Endothelial cell of umbilical vein (primary cell): Measurements from ENCODE around the gene PRDM1. TPM values are rescaled to one million over a fixed set of nuclear protein-coding genes. Genes with fewer than 3 reads are reported as not detected.

ENCODE experiments used
- BruUV-seq: library from RNA; stranded (reverse); fragments of 400-500 nt; replicated peaks from 2 replicates; lab custom pipeline; 2021; lab: Mats Ljungman, UMichigan
- CTCF ChIA-PET: fragments of 300-600, 350-600 bp; sonication (Branson Sonifier 250); formaldehyde crosslinking; loops from one replicate; lab custom pipeline; 2021; ENCODE audit warnings: antibody characterized with exemption, inconsistent platforms; lab: Charles Lee
- POLR2A ChIA-PET: fragments of 300-600, 350-600 bp; sonication (Branson Sonifier 250); formaldehyde crosslinking; loops from one replicate; lab custom pipeline; 2021; ENCODE audit warnings: antibody characterized with exemption, inconsistent platforms; lab: Charles Lee
- DNase-seq: peaks from one replicate; pipeline ENCODE4 v3.0.0-alpha.2; 2011; ENCODE audit warnings: low read depth, low spot score
- FAIRE-seq: peaks from 2 replicates; lab custom pipeline; 2011; peaks lifted over from hg19 to GRCh38; lab: Jason Lieb, UNC
- H2AFZ ChIP-seq: 2 replicates; pipeline ENCODE4 v1.6.0; 2012; ENCODE audit warnings: low read depth, low read length, control low read depth, inconsistent platforms
- H3K27ac ChIP-seq: 2 replicates; pipeline ENCODE4 v1.5.1; 2011; ENCODE audit warnings: low read depth, mild to moderate bottlenecking, control low read depth, low read length, moderate library complexity; ENCODE audit not compliant: insufficient read depth
- H3K27me3 ChIP-seq, 2 experiments: 2 replicates each; pipeline versions ENCODE4 v1.6.0 to v1.6.1; 2011; ENCODE audit warnings: low read length in 2 of 2, mixed read lengths in 1 of 2; ENCODE audit not compliant: control insufficient read depth in 2 of 2, insufficient read depth in 2 of 2
- H3K36me3 ChIP-seq, 2 experiments: 2 replicates in 1 of 2; 3 replicates in 1 of 2; pipeline ENCODE4 v1.5.1; 2011; ENCODE audit warnings: low read length in 2 of 2, mild to moderate bottlenecking in 1 of 2, moderate library complexity in 1 of 2; ENCODE audit not compliant: control insufficient read depth in 2 of 2, insufficient read depth in 2 of 2; ENCODE audit errors: extremely low read depth in 1 of 2
- H3K4me1 ChIP-seq: 3 replicates; pipeline ENCODE4 v1.5.1; 2011; ENCODE audit warnings: mild to moderate bottlenecking, low read length; ENCODE audit not compliant: control insufficient read depth, insufficient read depth; ENCODE audit errors: extremely low read depth
- H3K4me2 ChIP-seq: 2 replicates; pipeline ENCODE4 v1.6.1; 2011; ENCODE audit warnings: low read length, control low read depth, mixed read lengths; ENCODE audit not compliant: insufficient read depth
- H3K4me3 ChIP-seq, 3 experiments: fragments of 200-600 bp in 1 of 3; sonication (generic), shearing (Covaris generic) in 1 of 3; replicated peaks in 1 of 3; 2 replicates each; pipeline ENCODE4 v1.5.1; 2011 to 2016; ENCODE audit warnings: control low read depth in 3 of 3, low read length in 3 of 3, mild to moderate bottlenecking in 2 of 3, inconsistent platforms in 1 of 3, low read depth in 1 of 3, moderate library complexity in 1 of 3; ENCODE audit not compliant: insufficient read depth in 1 of 3
- H3K79me2 ChIP-seq: 2 replicates; pipeline ENCODE4 v1.6.0; 2012; ENCODE audit warnings: low read length, inconsistent platforms; ENCODE audit not compliant: control insufficient read depth, insufficient read depth
- H3K9ac ChIP-seq: replicated peaks from 2 replicates; pipeline ENCODE3; 2011; ENCODE audit warnings: low read length, control low read depth; ENCODE audit not compliant: insufficient read depth; ENCODE audit errors: extremely low read depth
- H3K9me1 ChIP-seq: replicated peaks from 3 replicates; pipeline ENCODE4 v1.6.0; 2011; ENCODE audit warnings: mild to moderate bottlenecking, low read length; ENCODE audit not compliant: control insufficient read depth, insufficient read depth; ENCODE audit errors: extremely low read depth
- H3K9me3 ChIP-seq: replicated peaks from 2 replicates; pipeline ENCODE4 v1.5.1; 2012; ENCODE audit warnings: low read length, inconsistent platforms; ENCODE audit not compliant: control insufficient read depth, insufficient read depth
- H4K20me1 ChIP-seq: replicated peaks from 2 replicates; pipeline ENCODE3; 2011; ENCODE audit warnings: mild to moderate bottlenecking, low read length; ENCODE audit not compliant: control insufficient read depth, insufficient read depth; ENCODE audit errors: extremely low read depth
- CTCF ChIP-seq, 2 donors: IDR thresholded peaks; 1 replicate in 1 of 2; 2 replicates in 1 of 2; pipeline ENCODE4 v1.5.1; 2011; ENCODE audit warnings: low read length in 2 of 2, mild to moderate bottlenecking in 2 of 2, moderate library complexity in 2 of 2, control low read depth in 1 of 2, inconsistent platforms in 1 of 2, low read depth in 1 of 2; ENCODE audit not compliant: insufficient read depth in 1 of 2; ENCODE audit errors: extremely low read depth in 1 of 2
- EZH2 ChIP-seq: IDR thresholded peaks from 2 replicates; pipeline ENCODE4 v1.6.1; 2012; ENCODE audit warnings: borderline replicate concordance, low read depth, mild to moderate bottlenecking, moderate library complexity, low read length, inconsistent platforms; ENCODE audit not compliant: severe bottlenecking
- FOS ChIP-seq: IDR thresholded peaks from 2 replicates; pipeline ENCODE4 v1.6.1; 2011; ENCODE audit warnings: mild to moderate bottlenecking, low read length, moderate library complexity, borderline replicate concordance; ENCODE audit not compliant: insufficient read depth
- GATA2 ChIP-seq: IDR thresholded peaks from 2 replicates; pipeline ENCODE4 v1.7.0; 2011; ENCODE audit warnings: low read depth, mild to moderate bottlenecking, moderate library complexity, mixed read lengths, low read length; ENCODE audit not compliant: insufficient read length, insufficient read depth
- JUN ChIP-seq: IDR thresholded peaks from 2 replicates; pipeline ENCODE4 v1.6.1; 2011; ENCODE audit warnings: borderline replicate concordance, low read depth; ENCODE audit not compliant: insufficient read length, insufficient read depth
- MYC ChIP-seq: IDR thresholded peaks from one replicate; pipeline ENCODE4 v1.6.1; 2011; ENCODE audit warnings: mild to moderate bottlenecking, low read depth, low read length
- POLR2A ChIP-seq: IDR thresholded peaks from 2 replicates; pipeline ENCODE4 v1.6.1; 2012; ENCODE audit warnings: low read depth, mild to moderate bottlenecking, control low read depth, low read length
- POLR2AphosphoS5 ChIP-seq: IDR thresholded peaks from 2 replicates; pipeline ENCODE4 v1.6.1; 2012; ENCODE audit warnings: low read depth, mild to moderate bottlenecking, control low read depth, low read length, moderate library complexity; ENCODE audit not compliant: insufficient read depth
- dilution Hi-C: fragments of 300-500 bp; cut with MboI; formaldehyde crosslinking; loops from one replicate; pipeline ENCODE4 v1.15.0; 2019; ENCODE audit warnings: low sequenced_read_pairs; ENCODE audit not compliant: extremely low pct_ligation_motif_present
- intact Hi-C: fragments of 100-400 bp; cut with micrococcal nuclease; formaldehyde crosslinking; loops from one replicate; pipeline ENCODE4 v1.10.0; 2022
- polyA plus RNA-seq, 4 experiments: library from polyadenylated mRNA; depleted of rRNA in 3 of 4; stranded (reverse) in 3 of 4; unstranded in 1 of 4; fragments of >200 nt; gene quantifications; 2 replicates each; pipeline versions ENCODE4 v1.2.1 to v1.2.3, GENCODE V29; 2011 to 2012; ENCODE audit warnings: missing spikeins in 1 of 4
- total RNA-seq: library from RNA; stranded (reverse); gene quantifications from 2 replicates; pipeline ENCODE4 v1.2.3, GENCODE V29; 2021
- TF ChIP-seq, protein P1 (sequence below): IDR thresholded peaks from 2 replicates; pipeline ENCODE4 v1.6.1; 2011; ENCODE audit not compliant: insufficient read depth, insufficient read length

Gene PRDM1
- total and polyA plus RNA-seq, 2 donors (not counting 3 experiments of a cell fraction or from before 2014, with no cell fraction given): 0.36 to 2.7 TPM

GRCh38 chr6:106046116-106046853 lies 39.9 kb upstream of the PRDM1 start:
- intact Hi-C loops: no loop called here
- no TSS peak for BruUV-seq

More at GRCh38 chr6:106046116-106046853, 39.9 kb upstream of the PRDM1 start:
- no peak overlapping the region for H3K4me2 ChIP-seq
- peaks cover 0 to 7% of the 10 kb centered on the region in 2 experiments for H3K27me3 ChIP-seq
- no peaks in the 10 kb centered on the region for H3K4me1 ChIP-seq
- dilution Hi-C loops: no loop called here
- no peaks in the 10 kb centered on the region for H3K36me3 ChIP-seq
- H3K9ac ChIP-seq: no peak overlapping the region
- ChIA-PET CTCF (interaction anchor here (0.7 kb wide), 1 partner anchor 615 kb away, joined by 3 read pairs; no protein-coding TSS in a partner anchor), POLR2A (no interaction called here)
- no peak overlapping the region for H3K4me3 ChIP-seq
- no peak overlapping the region for H2AFZ ChIP-seq
- TF ChIP-seq EZH2 (no peak), POLR2AphosphoS5 (no peak), CTCF (IDR thresholded peaks at IDR 0.05; ENCODE audit: extremely low read depth in 1 of 2, insufficient read depth in 1 of 2, low read depth in 1 of 2, low read length in 2 of 2) (no peak), GATA2 (no peak), MYC (no peak), JUN (no peak), FOS (no peak), POLR2A (no peak)
- TF ChIP-seq, protein P1, sequence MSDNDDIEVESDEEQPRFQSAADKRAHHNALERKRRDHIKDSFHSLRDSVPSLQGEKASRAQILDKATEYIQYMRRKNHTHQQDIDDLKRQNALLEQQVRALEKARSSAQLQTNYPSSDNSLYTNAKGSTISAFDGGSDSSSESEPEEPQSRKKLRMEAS: no peak
- no peaks in the 10 kb centered on the region for H3K9me3 ChIP-seq
- H3K27ac ChIP-seq: no peak overlapping the region
- no peaks in the 10 kb centered on the region for H4K20me1 ChIP-seq
- DNase-seq (no peak), FAIRE-seq (no peak)
- no peaks in the 10 kb centered on the region for H3K79me2 ChIP-seq
- no peaks in the 10 kb centered on the region for H3K9me1 ChIP-seq
